ENCODE measurements around the gene TRMO.

Gene TRMO

GRCh38 chr9:97969014-97969413 lies 46.7 kb upstream of the TRMO start:
- H3K4me1 ChIP-seq (ENCODE audit: control insufficient read depth, insufficient read depth, low read length), result no peaks in the 10 kb centered on the region
- no peak overlapping the region for H3K27ac ChIP-seq (ENCODE audit: extremely low read depth, low read depth, low read length)
- ChIA-PET POLR2A (interaction anchor here (0.7 kb wide), 1 partner anchor 288 kb away, joined by 3 read pairs; no protein-coding TSS in a partner anchor), CTCF (no interaction called here)
- H3K4me3 ChIP-seq (ENCODE audit: low read depth, low read length), result no peak overlapping the region
- TF ChIP-seq ZNF114 (tag by site-specific recombination; IDR thresholded peaks at IDR 0.05) (no peak), MEIS1 (CRISPR knock-in tag; IDR thresholded peaks at IDR 0.05; ENCODE audit: borderline replicate concordance) (no peak), ZNF398 (tag by site-specific recombination; IDR thresholded peaks at IDR 0.05) (no peak), ZNF16 (tag by site-specific recombination; IDR thresholded peaks at IDR 0.05; ENCODE audit: low read depth) (no peak), ZNF280D (tag by site-specific recombination; IDR thresholded peaks at IDR 0.05) (no peak), ZNF24 (tag by site-specific recombination; IDR thresholded peaks at IDR 0.05) (no peak), ZNF433 (tag by site-specific recombination; IDR thresholded peaks at IDR 0.05; ENCODE audit: low read depth) (no peak), CTCF (tag by site-specific recombination; IDR thresholded peaks at IDR 0.05) (no peak), KLF1 (tag by site-specific recombination; IDR thresholded peaks at IDR 0.05) (no peak), HOXD13 (CRISPR knock-in tag; IDR thresholded peaks at IDR 0.05; ENCODE audit: borderline replicate concordance) (no peak), ZNF549 (tag by site-specific recombination; IDR thresholded peaks at IDR 0.05) (no peak)
- H3K9me3 ChIP-seq (ENCODE audit: control insufficient read depth, insufficient read depth, low read depth, low read length), result no peaks in the 10 kb centered on the region
- H3K36me3 ChIP-seq (ENCODE audit: control insufficient read depth in 2 of 2, insufficient read depth in 1 of 2, low read length in 2 of 2), result no peaks in the 10 kb centered on the region

- no peaks in the 10 kb centered on the region for H3K4me1 ChIP-seq (ENCODE audit: control insufficient read depth, insufficient read depth, low read length)
- no peak for TF ChIP-seq WT1 (tag by site-specific recombination; IDR thresholded peaks at IDR 0.05)
- no peaks in the 10 kb centered on the region for H3K9me3 ChIP-seq (ENCODE audit: control insufficient read depth, insufficient read depth, low read depth, low read length)
- H3K36me3 ChIP-seq (ENCODE audit: control insufficient read depth in 2 of 2, insufficient read depth in 1 of 2, low read length in 2 of 2), result no peaks in the 10 kb centered on the region
- ChIA-PET POLR2A (interaction anchor here (0.5 kb wide), 1 partner anchor 90 kb away, joined by 3 read pairs; the partner anchor contains the start of gene NANS), CTCF (interaction anchor here (0.6 to 1.8 kb wide), 5 partner anchors 43 to 118 kb away, joined by 3 to 9 read pairs (median 3); no protein-coding TSS in a partner anchor)
- no peak overlapping the region for H3K4me3 ChIP-seq (ENCODE audit: low read depth, low read length)
- H3K27ac ChIP-seq (ENCODE audit: extremely low read depth, low read depth, low read length), result no peak overlapping the region
These were observed 44.2 kb upstream of the TRMO start for GRCh38 chr9:97966493-97966892.

- no peak overlapping the region for H3K4me3 ChIP-seq (ENCODE audit: low read depth, low read length)
- ChIA-PET POLR2A (no interaction called here), CTCF (interaction anchor here (0.5 to 1.5 kb wide), 4 partner anchors 9 to 268 kb away, joined by 3 to 6 read pairs (median 4); no protein-coding TSS in a partner anchor)
- H3K36me3 ChIP-seq (ENCODE audit: control insufficient read depth in 2 of 2, insufficient read depth in 1 of 2, low read length in 2 of 2), result no peaks in the 10 kb centered on the region
- H3K4me1 ChIP-seq (ENCODE audit: control insufficient read depth, insufficient read depth, low read length), result no peaks in the 10 kb centered on the region
- no peak overlapping the region for H3K27ac ChIP-seq (ENCODE audit: extremely low read depth, low read depth, low read length)
- no peaks in the 10 kb centered on the region for H3K9me3 ChIP-seq (ENCODE audit: control insufficient read depth, insufficient read depth, low read depth, low read length)
- TF ChIP-seq SALL2 (tag by site-specific recombination; IDR thresholded peaks at IDR 0.05; ENCODE audit: borderline replicate concordance) (no peak), ZNF701 (tag by site-specific recombination; IDR thresholded peaks at IDR 0.05) (no peak), ZNF133 (tag by site-specific recombination; IDR thresholded peaks at IDR 0.05) (no peak), MYNN (tag by site-specific recombination; IDR thresholded peaks at IDR 0.05; ENCODE audit: borderline replicate concordance) (no peak), ZNF24 (tag by site-specific recombination; IDR thresholded peaks at IDR 0.05) (no peak), KLF7 (tag by site-specific recombination; IDR thresholded peaks at IDR 0.05; ENCODE audit: borderline replicate concordance) (no peak), ZBTB21 (tag by site-specific recombination; IDR thresholded peaks at IDR 0.05) (no peak), ZBTB6 (tag by site-specific recombination; IDR thresholded peaks at IDR 0.05) (no peak), ZNF48 (tag by site-specific recombination; IDR thresholded peaks at IDR 0.05) (no peak), HOXA7 (CRISPR knock-in tag; IDR thresholded peaks at IDR 0.05; ENCODE audit: borderline replicate concordance) (no peak), ZSCAN23 (tag by site-specific recombination; IDR thresholded peaks at IDR 0.05) (no peak), ZNF2 (tag by site-specific recombination; IDR thresholded peaks at IDR 0.05) (no peak), ZNF341 (tag by site-specific recombination; IDR thresholded peaks at IDR 0.05; ENCODE audit: low read depth) (no peak), YY1 (tag by site-specific recombination; IDR thresholded peaks at IDR 0.05) (no peak), ZNF560 (tag by site-specific recombination; IDR thresholded peaks at IDR 0.05; ENCODE audit: borderline replicate concordance) (no peak)
These were observed 42.6 kb upstream of the TRMO start for GRCh38 chr9:97964901-97965300.

All from HEK293 (cell line).